Measurements from ENCODE around the gene TCP11L1.

GRCh38 chr11:33063326-33063881, 24.0 kb downstream of the TCP11L1 start:
- TF ChIP-seq REST (IDR thresholded peaks at IDR 0.05; ENCODE audit: low read depth) (no peak), YY1 (IDR thresholded peaks at IDR 0.05; ENCODE audit: low read depth) (no peak), FOXM1 (IDR thresholded peaks at IDR 0.05; ENCODE audit: borderline replicate concordance, low read depth) (no peak), CREB1 (IDR thresholded peaks at IDR 0.05; ENCODE audit: low read depth) (no peak), EP300 (IDR thresholded peaks at IDR 0.05; ENCODE audit: borderline replicate concordance) (no peak), RAD21 (IDR thresholded peaks at IDR 0.05; ENCODE audit: low read depth) (no peak), USF1 (IDR thresholded peaks at IDR 0.05) (no peak), TAF1 (IDR thresholded peaks at IDR 0.05; ENCODE audit: low read depth) (no peak), CEBPB (IDR thresholded peaks at IDR 0.05) (no peak), MAX (IDR thresholded peaks at IDR 0.05) (no peak), TEAD4 (IDR thresholded peaks at IDR 0.05) (no peak), TCF12 (IDR thresholded peaks at IDR 0.05; ENCODE audit: low read depth) (no peak), NFIC (IDR thresholded peaks at IDR 0.05) (no peak), EGR1 (IDR thresholded peaks at IDR 0.05) (no peak)
